Astrocyte (in vitro differentiated cells and primary cell): ENCODE results near the gene MXD1.

Source experiments
- EZH2 ChIP-seq: IDR thresholded peaks from 2 replicates; pipeline ENCODE4 v1.6.1; 2012; ENCODE audit warnings: mild to moderate bottlenecking, low read length, inconsistent platforms; ENCODE audit not compliant: insufficient read depth
- TF ChIP-seq, protein P1 (sequence below): IDR thresholded peaks from 2 replicates; pipeline ENCODE4 v1.5.1; 2011; ENCODE audit warnings: low read depth, mild to moderate bottlenecking, inconsistent platforms, low read length, moderate library complexity; ENCODE audit not compliant: insufficient read depth

DNA sequence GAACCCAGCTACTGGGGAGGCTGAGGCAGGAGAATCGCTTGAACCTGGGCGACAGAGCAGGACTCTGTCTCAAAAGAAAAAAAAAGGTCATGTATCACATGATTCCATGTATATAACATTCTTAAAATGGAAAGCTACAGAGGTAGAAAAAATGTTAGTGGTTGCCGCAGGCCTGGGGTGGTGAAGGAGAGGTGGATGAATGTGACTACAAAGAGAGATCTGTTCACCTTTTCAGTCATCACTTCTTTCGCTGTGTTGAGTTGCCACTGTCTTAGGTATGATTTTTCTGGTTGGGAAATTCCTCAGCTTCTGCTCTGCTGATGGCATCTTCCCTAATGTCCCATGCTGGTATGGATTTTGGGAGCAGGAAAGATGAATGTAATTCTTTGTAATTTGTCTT lies 26.5 kb upstream of the MXD1 start:
- TF ChIP-seq, protein P1, sequence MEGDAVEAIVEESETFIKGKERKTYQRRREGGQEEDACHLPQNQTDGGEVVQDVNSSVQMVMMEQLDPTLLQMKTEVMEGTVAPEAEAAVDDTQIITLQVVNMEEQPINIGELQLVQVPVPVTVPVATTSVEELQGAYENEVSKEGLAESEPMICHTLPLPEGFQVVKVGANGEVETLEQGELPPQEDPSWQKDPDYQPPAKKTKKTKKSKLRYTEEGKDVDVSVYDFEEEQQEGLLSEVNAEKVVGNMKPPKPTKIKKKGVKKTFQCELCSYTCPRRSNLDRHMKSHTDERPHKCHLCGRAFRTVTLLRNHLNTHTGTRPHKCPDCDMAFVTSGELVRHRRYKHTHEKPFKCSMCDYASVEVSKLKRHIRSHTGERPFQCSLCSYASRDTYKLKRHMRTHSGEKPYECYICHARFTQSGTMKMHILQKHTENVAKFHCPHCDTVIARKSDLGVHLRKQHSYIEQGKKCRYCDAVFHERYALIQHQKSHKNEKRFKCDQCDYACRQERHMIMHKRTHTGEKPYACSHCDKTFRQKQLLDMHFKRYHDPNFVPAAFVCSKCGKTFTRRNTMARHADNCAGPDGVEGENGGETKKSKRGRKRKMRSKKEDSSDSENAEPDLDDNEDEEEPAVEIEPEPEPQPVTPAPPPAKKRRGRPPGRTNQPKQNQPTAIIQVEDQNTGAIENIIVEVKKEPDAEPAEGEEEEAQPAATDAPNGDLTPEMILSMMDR, result no peak
- no peak for TF ChIP-seq EZH2
